SK-N-SH treated with all-trans-retinoic acid at 6 μM for 48 hours (cell line): Measurements from ENCODE around the gene NTN3.
A peak's percentile ranks its signal among the peaks of the same experiment; 100 is the strongest.

Experiments used
- ATAC-seq: fragments of 200-7000 bp; cut with Tn5 transposase; 3 replicates; pipeline ENCODE4 v1.9.1; 2020; ENCODE audit warnings: mild to moderate bottlenecking, moderate library complexity
- ARNTL ChIP-seq: fragments of 450-650 bp; formaldehyde crosslinking; IDR thresholded peaks from 2 replicates; pipeline ENCODE4 v1.5.0; 2020; ENCODE audit warnings: low read depth, mild to moderate bottlenecking, moderate library complexity, borderline replicate concordance
- BACH2 ChIP-seq: fragments of 250-450 bp; sonication (Bioruptor Pico); IDR thresholded peaks from 2 replicates; pipeline ENCODE4 v1.9.0; 2021; ENCODE audit warnings: mild to moderate bottlenecking, borderline replicate concordance
- CREB5 ChIP-seq: fragments of 250-450 bp; sonication (Bioruptor Pico); IDR thresholded peaks from 2 replicates; pipeline ENCODE4 v1.5.1; 2020; ENCODE audit warnings: low read depth, mild to moderate bottlenecking, moderate library complexity
- CSDC2 ChIP-seq: fragments of 250-450 bp; sonication (Bioruptor Pico); IDR thresholded peaks from 2 replicates; pipeline ENCODE4 v1.5.0; 2020; ENCODE audit warnings: mild to moderate bottlenecking, moderate library complexity
- CSRNP3 ChIP-seq: fragments of 250-450 bp; sonication (Bioruptor Pico); IDR thresholded peaks from 2 replicates; pipeline ENCODE4 v1.5.1; 2021; ENCODE audit warnings: mild to moderate bottlenecking, moderate library complexity
- ESRRG ChIP-seq: fragments of 250-450 bp; sonication (Bioruptor Pico); IDR thresholded peaks from 2 replicates; pipeline ENCODE4 v1.6.1; 2021; ENCODE audit warnings: mild to moderate bottlenecking
- ISL1 ChIP-seq: fragments of 250-450 bp; sonication (Bioruptor Pico); IDR thresholded peaks from 2 replicates; pipeline ENCODE4 v2.1.2; 2022; ENCODE audit warnings: mild to moderate bottlenecking, moderate library complexity
- OSR1 ChIP-seq: fragments of 250-450 bp; sonication (Bioruptor Pico); IDR thresholded peaks from 2 replicates; pipeline ENCODE4 v1.8.0; 2022; ENCODE audit warnings: moderate library complexity, mild to moderate bottlenecking, inconsistent platforms
- PATZ1 ChIP-seq: fragments of 250-450 bp; sonication (Bioruptor Pico); IDR thresholded peaks from 2 replicates; pipeline ENCODE4 v1.8.0; 2020; ENCODE audit warnings: mild to moderate bottlenecking, moderate library complexity, borderline replicate concordance
- POU6F1 ChIP-seq: fragments of 250-450 bp; sonication (Bioruptor Pico); IDR thresholded peaks from 2 replicates; pipeline ENCODE4 v1.8.0; 2021; ENCODE audit warnings: low read depth, mild to moderate bottlenecking, moderate library complexity, borderline replicate concordance
- PPARA ChIP-seq: fragments of 250-450 bp; sonication (Bioruptor Pico); IDR thresholded peaks from 2 replicates; pipeline ENCODE4 v1.5.0; 2020; ENCODE audit warnings: mild to moderate bottlenecking, borderline replicate concordance
- RARB ChIP-seq: fragments of 250-450 bp; sonication (Bioruptor Pico); IDR thresholded peaks from 2 replicates; pipeline ENCODE4 v1.8.0; 2021; ENCODE audit warnings: mild to moderate bottlenecking, moderate library complexity
- SNAI2 ChIP-seq: fragments of 250-450 bp; sonication (Bioruptor Pico); IDR thresholded peaks from 2 replicates; pipeline ENCODE4 v1.5.0; 2020; ENCODE audit warnings: mild to moderate bottlenecking, moderate library complexity
- TCF4 ChIP-seq: fragments of 250-450 bp; sonication (Bioruptor Pico); IDR thresholded peaks from 2 replicates; pipeline ENCODE4 v1.8.0; 2021; ENCODE audit warnings: mild to moderate bottlenecking, moderate library complexity, borderline replicate concordance
- TOX ChIP-seq: fragments of 250-450 bp; sonication (Bioruptor Pico); IDR thresholded peaks from 2 replicates; pipeline ENCODE4 v1.8.0; 2021; ENCODE audit warnings: mild to moderate bottlenecking, moderate library complexity, borderline replicate concordance
- ZC3H10 ChIP-seq: fragments of 250-450 bp; sonication (Bioruptor Pico); IDR thresholded peaks from 2 replicates; pipeline ENCODE4 v1.5.1; 2021; ENCODE audit warnings: mild to moderate bottlenecking, moderate library complexity
- ZFP3 ChIP-seq: fragments of 250-450 bp; sonication (Bioruptor Pico); IDR thresholded peaks from 2 replicates; pipeline ENCODE4 v1.5.0; 2020; ENCODE audit warnings: mild to moderate bottlenecking, moderate library complexity
- ZFP30 ChIP-seq: fragments of 450-650 bp; formaldehyde crosslinking; IDR thresholded peaks from 2 replicates; pipeline ENCODE4 v1.5.0; 2022; ENCODE audit warnings: mild to moderate bottlenecking, moderate library complexity
- ZNF565 ChIP-seq: fragments of 450-650 bp; formaldehyde crosslinking; conservative IDR thresholded peaks from 2 replicates; pipeline ENCODE4 v1.5.0; 2020; ENCODE audit warnings: low read depth, mild to moderate bottlenecking, moderate library complexity
- ZNF70 ChIP-seq: fragments of 450-650 bp; formaldehyde crosslinking; IDR thresholded peaks from 2 replicates; pipeline ENCODE4 v1.5.0; 2020; ENCODE audit warnings: mild to moderate bottlenecking, moderate library complexity
- ZNF8 ChIP-seq: fragments of 450-650 bp; formaldehyde crosslinking; IDR thresholded peaks from 2 replicates; pipeline ENCODE4 v1.5.0; 2020; ENCODE audit warnings: mild to moderate bottlenecking, moderate library complexity

Gene NTN3

GRCh38 chr16:2426941-2427361, 44.1 kb upstream of the NTN3 start:
- no peak for TF ChIP-seq TOX (CRISPR knock-in tag)
- TF ChIP-seq ESRRG (CRISPR knock-in tag): no peak
- TF ChIP-seq CREB5 (CRISPR knock-in tag): no peak
- no peak for TF ChIP-seq ZFP3 (CRISPR knock-in tag)
- TF ChIP-seq ZFP30 (CRISPR knock-in tag): no peak
- TF ChIP-seq PATZ1 (CRISPR knock-in tag): no peak
- no peak for TF ChIP-seq RARB (CRISPR knock-in tag)
- no peak for TF ChIP-seq ISL1 (CRISPR knock-in tag)
- no peak for TF ChIP-seq ARNTL (CRISPR knock-in tag)
- ATAC-seq: no peak

GRCh38 chr16:2427526-2427925, 43.6 kb upstream of the NTN3 start:
- ATAC-seq: no peak
- no peak for TF ChIP-seq POU6F1

- ATAC-seq: peak; percentile 5
- TF ChIP-seq ZFP3 (CRISPR knock-in tag): no peak
- peak; percentile 66; the same call in 1 of the 2 replicates for TF ChIP-seq ZNF70 (CRISPR knock-in tag)
Measured at GRCh38 chr16:2428051-2428783, 42.9 kb upstream of the NTN3 start.

- peak; percentile 69 for ATAC-seq
- TF ChIP-seq ZNF565 (CRISPR knock-in tag) (no peak), CSRNP3 (CRISPR knock-in tag) (no peak), ZNF70 (CRISPR knock-in tag) (no peak), ZFP30 (CRISPR knock-in tag) (no peak), ZC3H10 (CRISPR knock-in tag) (no peak), PPARA (CRISPR knock-in tag) (no peak), TOX (CRISPR knock-in tag) (no peak), ARNTL (CRISPR knock-in tag) (no peak), RARB (CRISPR knock-in tag) (no peak), ZNF8 (CRISPR knock-in tag) (no peak), CSDC2 (CRISPR knock-in tag) (no peak), ZFP3 (CRISPR knock-in tag) (no peak), PATZ1 (CRISPR knock-in tag) (no peak), SNAI2 (CRISPR knock-in tag) (no peak), TCF4 (CRISPR knock-in tag) (no peak), ISL1 (CRISPR knock-in tag) (no peak), BACH2 (CRISPR knock-in tag) (no peak), OSR1 (CRISPR knock-in tag) (no peak), POU6F1 (no peak), CREB5 (CRISPR knock-in tag) (no peak)
- TF ChIP-seq, all 23 proteins: peak for 0
Measured at GRCh38 chr16:2428784-2429033, 42.4 kb upstream of the NTN3 start.
